ENCODE results near the gene PC.

The PC gene

GRCh38 chr11:66956689-66957290 is 1.4 kb downstream of the PC start:
- peak; percentile 73 for DNase-seq (ENCODE audit: low read depth, low spot score)

- no peak for DNase-seq (ENCODE audit: low read depth, low spot score)
Observed at GRCh38 chr11:66953081-66953833, 4.9 kb downstream of the PC start.

- peak; percentile 92 for DNase-seq (ENCODE audit: low read depth, low spot score)
Observed at GRCh38 chr11:66951927-66952337, 6.3 kb downstream of the PC start.

- DNase-seq (ENCODE audit: low read depth, low spot score) = no peak
Observed at GRCh38 chr11:66951135-66951534, 7.0 kb downstream of the PC start.

GRCh38 chr11:66950112-66950535 is 8.1 kb downstream of the PC start:
- DNase-seq (ENCODE audit: low read depth, low spot score) = no peak

- no peak for DNase-seq (ENCODE audit: low read depth, low spot score)
Observed at GRCh38 chr11:66938582-66939135, 19.5 kb downstream of the PC start.

- no peak for DNase-seq (ENCODE audit: low read depth, low spot score)
Observed at GRCh38 chr11:66937193-66937733, 20.9 kb downstream of the PC start.

- DNase-seq (ENCODE audit: low read depth, low spot score) = peak; percentile 84
Observed at GRCh38 chr11:66936311-66936711, 21.9 kb downstream of the PC start.

- DNase-seq (ENCODE audit: low read depth, low spot score) = no peak
Observed at GRCh38 chr11:66934950-66935779, 23.0 kb downstream of the PC start.

GRCh38 chr11:66933531-66933930 is 24.7 kb downstream of the PC start:
- no peak for DNase-seq (ENCODE audit: low read depth, low spot score)

- DNase-seq (ENCODE audit: low read depth, low spot score) = no peak
Observed at GRCh38 chr11:66932543-66932942, 25.6 kb downstream of the PC start.

GRCh38 chr11:66929753-66930152 is 28.4 kb downstream of the PC start:
- DNase-seq (ENCODE audit: low read depth, low spot score) = no peak

GRCh38 chr11:66924272-66924671 is 33.9 kb downstream of the PC start:
- DNase-seq (ENCODE audit: low read depth, low spot score) = no peak

GRCh38 chr11:66922551-66922950 is 35.6 kb downstream of the PC start:
- no peak for DNase-seq (ENCODE audit: low read depth, low spot score)

- DNase-seq (ENCODE audit: low read depth, low spot score) = no peak
Observed at GRCh38 chr11:66920978-66921784, 37.0 kb downstream of the PC start.

- no peak for DNase-seq (ENCODE audit: low read depth, low spot score)
Observed at GRCh38 chr11:66919923-66920322, 38.3 kb downstream of the PC start.

GRCh38 chr11:66918741-66919140 is 39.4 kb downstream of the PC start:
- no peak for DNase-seq (ENCODE audit: low read depth, low spot score)

GRCh38 chr11:66915866-66916265 is 42.3 kb downstream of the PC start:
- peak; percentile 64 for DNase-seq (ENCODE audit: low read depth, low spot score)

GRCh38 chr11:66915046-66915832 is 42.9 kb downstream of the PC start:
- peak; percentile 96 for DNase-seq (ENCODE audit: low read depth, low spot score)

GRCh38 chr11:66914505-66914904 is 43.7 kb downstream of the PC start:
- no peak for DNase-seq (ENCODE audit: low read depth, low spot score)
